Measurements from ENCODE around the gene PDZRN4. TPM values are rescaled to one million over a fixed set of nuclear protein-coding genes. Genes with fewer than 3 reads are reported as not detected.

The PDZRN4 gene
- total and polyA plus RNA-seq, 12 donors, result 0.28 to 2.3 (median 1.0) TPM

DNA sequence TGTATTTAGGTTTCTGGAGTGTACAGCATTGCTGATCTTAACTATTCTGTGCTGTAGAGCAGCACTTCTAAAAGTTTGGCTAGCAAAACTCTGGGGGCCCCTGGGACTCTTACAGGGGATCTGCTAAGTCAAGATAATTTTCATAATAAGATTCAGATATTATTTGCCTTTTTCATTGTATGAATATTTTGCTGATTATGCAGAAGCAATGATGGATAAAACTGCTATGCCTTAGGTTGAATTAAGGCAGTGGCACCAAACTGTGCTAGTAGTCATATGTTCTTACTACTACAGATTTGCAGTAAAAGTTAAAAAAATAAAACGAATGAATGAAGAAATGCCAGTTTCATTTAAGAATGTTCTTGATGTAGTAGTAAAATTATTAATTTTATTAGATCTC lies 160.1 kb downstream of the PDZRN4 start:
- intact Hi-C loops (cut with DNase I), result no loop called here
- no peak for TF ChIP-seq POLR2A (IDR thresholded peaks at IDR 0.05)
- TF ChIP-seq, protein P1, sequence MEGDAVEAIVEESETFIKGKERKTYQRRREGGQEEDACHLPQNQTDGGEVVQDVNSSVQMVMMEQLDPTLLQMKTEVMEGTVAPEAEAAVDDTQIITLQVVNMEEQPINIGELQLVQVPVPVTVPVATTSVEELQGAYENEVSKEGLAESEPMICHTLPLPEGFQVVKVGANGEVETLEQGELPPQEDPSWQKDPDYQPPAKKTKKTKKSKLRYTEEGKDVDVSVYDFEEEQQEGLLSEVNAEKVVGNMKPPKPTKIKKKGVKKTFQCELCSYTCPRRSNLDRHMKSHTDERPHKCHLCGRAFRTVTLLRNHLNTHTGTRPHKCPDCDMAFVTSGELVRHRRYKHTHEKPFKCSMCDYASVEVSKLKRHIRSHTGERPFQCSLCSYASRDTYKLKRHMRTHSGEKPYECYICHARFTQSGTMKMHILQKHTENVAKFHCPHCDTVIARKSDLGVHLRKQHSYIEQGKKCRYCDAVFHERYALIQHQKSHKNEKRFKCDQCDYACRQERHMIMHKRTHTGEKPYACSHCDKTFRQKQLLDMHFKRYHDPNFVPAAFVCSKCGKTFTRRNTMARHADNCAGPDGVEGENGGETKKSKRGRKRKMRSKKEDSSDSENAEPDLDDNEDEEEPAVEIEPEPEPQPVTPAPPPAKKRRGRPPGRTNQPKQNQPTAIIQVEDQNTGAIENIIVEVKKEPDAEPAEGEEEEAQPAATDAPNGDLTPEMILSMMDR (IDR thresholded peaks at IDR 0.05), result no peak

DNA sequence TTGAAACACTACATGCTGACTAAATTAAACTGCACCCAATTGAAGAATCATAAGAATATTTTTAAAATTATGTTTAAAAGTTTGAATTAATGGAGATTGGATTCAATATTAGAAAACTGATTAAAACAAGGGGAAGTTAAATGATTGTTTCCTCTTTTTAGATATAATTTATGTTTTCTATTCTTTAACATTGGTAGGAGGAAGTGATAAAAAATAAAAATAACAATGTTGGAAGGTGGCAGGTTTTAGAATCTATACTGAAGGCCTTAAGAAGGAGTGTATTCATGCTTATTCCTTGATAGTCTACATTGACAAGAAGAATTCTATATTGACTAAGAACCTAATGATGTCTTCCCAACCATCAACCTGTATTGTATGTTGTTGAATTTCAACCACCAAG lies 168.1 kb downstream of the PDZRN4 start:
- intact Hi-C loops (cut with DNase I), result no loop called here
- Histone ChIP-seq H3K9me3 (replicated peaks in 1 of 3) (no peaks in the 10 kb centered on the region), H3K27ac (no peak overlapping the region), H3K4me1 (replicated peaks in 1 of 2) (no peaks in the 10 kb centered on the region), H3K4me3 (no peak overlapping the region), H3K36me3 (replicated peaks in 1 of 2) (no peaks in the 10 kb centered on the region), H3K27me3 (no peaks in the 10 kb centered on the region)
- TF ChIP-seq, protein P1 (IDR thresholded peaks at IDR 0.05), result no peak
- TF ChIP-seq POLR2A (IDR thresholded peaks at IDR 0.05), result no peak
- no peak for DNase-seq

More for the DNA sequence above, 160.1 kb downstream of the PDZRN4 start:
- Histone ChIP-seq H3K36me3 (replicated peaks in 1 of 2) (no peaks in the 10 kb centered on the region), H3K9me3 (replicated peaks in 1 of 3) (no peaks in the 10 kb centered on the region), H3K27me3 (no peaks in the 10 kb centered on the region), H3K4me1 (replicated peaks in 1 of 2) (no peaks in the 10 kb centered on the region), H3K4me3 (no peak overlapping the region), H3K27ac (no peak overlapping the region)
- 66 to 75% (median 73%) methylated on average over 1 of the region's 1 CpG for WGBS, 4 donors
- no peak for DNase-seq

DNA sequence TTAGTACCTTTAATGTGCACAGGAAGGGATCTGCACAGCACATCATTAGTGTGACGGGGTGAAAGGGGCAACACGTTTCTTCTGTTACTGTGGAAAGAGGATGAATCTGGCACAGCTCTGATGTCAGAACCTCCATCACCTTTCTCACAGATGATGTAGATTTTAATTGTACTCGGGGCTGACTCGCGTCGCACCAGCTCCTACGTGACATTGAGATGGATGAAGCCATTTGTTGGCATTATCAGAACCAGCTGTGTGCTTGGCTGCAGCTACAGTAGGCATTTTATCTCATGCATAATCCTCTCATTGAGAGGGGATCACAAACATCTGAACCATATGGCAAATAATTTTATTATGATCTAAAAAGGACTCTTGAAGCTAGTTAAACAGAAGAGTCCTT lies 173.6 kb downstream of the PDZRN4 start:
- Histone ChIP-seq H3K27me3 (no peaks in the 10 kb centered on the region), H3K4me3 (no peak overlapping the region), H3K27ac (no peak overlapping the region), H3K9me3 (replicated peaks in 1 of 3) (no peaks in the 10 kb centered on the region), H3K36me3 (replicated peaks in 1 of 2) (no peaks in the 10 kb centered on the region), H3K4me1 (replicated peaks in 1 of 2) (no peaks in the 10 kb centered on the region)
- no peak for DNase-seq
- 69 to 74% (median 73%) methylated on average over 7 of the region's 7 CpGs for WGBS, 4 donors
- no peak for TF ChIP-seq POLR2A (IDR thresholded peaks at IDR 0.05)
- intact Hi-C loops (cut with DNase I), result no loop called here

DNA sequence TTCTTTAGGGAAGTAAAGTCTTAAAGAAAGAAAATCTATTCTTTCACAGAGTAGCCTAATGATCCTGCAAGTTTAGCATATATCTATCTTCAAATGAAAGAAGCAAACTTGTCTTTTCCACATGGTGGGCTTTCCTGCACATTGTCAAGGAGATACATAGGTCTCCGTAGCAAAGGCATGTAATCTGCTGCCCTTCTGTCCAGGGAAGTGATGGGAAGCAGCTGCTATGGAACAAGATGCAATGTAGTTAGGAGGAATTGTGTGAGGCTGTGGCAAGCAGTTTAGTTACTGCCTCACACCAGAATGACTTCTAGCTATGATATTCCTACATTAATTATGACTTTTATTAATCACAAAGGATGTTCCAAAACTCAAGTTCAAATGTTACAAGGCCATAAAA lies 174.4 kb downstream of the PDZRN4 start:
- H3K9me3 ChIP-seq (replicated peaks in 1 of 3), result no peaks in the 10 kb centered on the region
- H3K27me3 ChIP-seq, result no peaks in the 10 kb centered on the region
- H3K36me3 ChIP-seq (replicated peaks in 1 of 2), result no peaks in the 10 kb centered on the region
- no peak for TF ChIP-seq POLR2A (IDR thresholded peaks at IDR 0.05)
- TF ChIP-seq, protein P1 (IDR thresholded peaks at IDR 0.05), result no peak
- intact Hi-C loops (cut with DNase I), result no loop called here
- no peak for DNase-seq
- H3K4me1 ChIP-seq (replicated peaks in 1 of 2), result no peaks in the 10 kb centered on the region
- 70 to 86% (median 76%) methylated on average over 1 of the region's 1 CpG for WGBS, 4 donors
- no peak overlapping the region for H3K27ac ChIP-seq
- no peak overlapping the region for H3K4me3 ChIP-seq

DNA sequence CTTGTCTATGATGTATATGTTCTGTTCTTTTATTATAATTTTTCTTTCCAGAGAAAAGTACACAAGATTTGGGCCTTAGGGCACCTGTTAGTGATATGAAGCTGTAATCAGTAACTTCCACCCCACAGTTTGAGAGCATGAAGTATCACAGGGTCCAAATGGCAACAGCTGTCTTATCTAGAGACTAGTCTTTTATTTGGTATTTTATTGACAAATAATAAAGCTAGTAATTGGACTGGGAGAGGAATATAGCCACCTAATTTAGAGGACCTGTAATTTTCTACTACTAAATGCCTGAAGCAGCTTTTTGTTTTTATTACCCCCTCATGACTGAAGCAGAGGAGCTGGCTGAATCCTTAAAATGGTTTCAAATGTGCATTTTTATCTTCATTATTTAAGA lies 174.8 kb downstream of the PDZRN4 start:
- H3K9me3 ChIP-seq (replicated peaks in 1 of 3), result no peaks in the 10 kb centered on the region
- intact Hi-C loops (cut with DNase I), result no loop called here
- no peak for DNase-seq
- H3K4me1 ChIP-seq (replicated peaks in 1 of 2), result no peaks in the 10 kb centered on the region
- H3K36me3 ChIP-seq (replicated peaks in 1 of 2), result no peaks in the 10 kb centered on the region
- H3K27me3 ChIP-seq, result no peaks in the 10 kb centered on the region
- no peak overlapping the region for H3K4me3 ChIP-seq
- TF ChIP-seq, protein P1 (IDR thresholded peaks at IDR 0.05), result no peak
- no peak for TF ChIP-seq POLR2A (IDR thresholded peaks at IDR 0.05)
- no peak overlapping the region for H3K27ac ChIP-seq

Measured in adrenal gland (tissue), 12 donors.